Upper lobe of left lung (tissue), 6 donors: ENCODE measurements around the gene RNF126. TPM values are rescaled to one million over a fixed set of nuclear protein-coding genes. Genes with fewer than 3 reads are reported as not detected.

Source experiments
- ATAC-seq, 2 donors: fragments of 200-7000 bp; cut with Tn5 transposase; one replicate each; pipeline ENCODE4 v1.9.1; 2022; ENCODE audit warnings: mild to moderate bottlenecking in 2 of 2, moderate library complexity in 2 of 2; ENCODE audit not compliant: low FRiP score in 2 of 2
- DNase-seq, 2 donors: peaks; one replicate each; pipeline ENCODE4 v3.0.0-alpha.2; 2019 to 2020
- H3K27ac ChIP-seq, 4 donors: fragments of 200-600 bp; sonication (generic); one replicate each; pipeline ENCODE4 v1.5.1; 2016 to 2019
- H3K27me3 ChIP-seq, 4 donors: fragments of 200-600 bp; sonication (generic); one replicate each; pipeline ENCODE4 v1.5.1; 2017 to 2019
- H3K36me3 ChIP-seq, 4 donors: fragments of 200-600 bp; sonication (generic); one replicate each; pipeline ENCODE4 v1.5.1; 2016 to 2019
- H3K4me1 ChIP-seq, 4 donors: fragments of 200-600 bp; sonication (generic); one replicate each; pipeline ENCODE4 v1.5.1; 2018 to 2019
- H3K4me3 ChIP-seq, 4 donors: fragments of 200-600 bp; sonication (generic); one replicate each; pipeline ENCODE4 v1.5.1; 2017 to 2019; ENCODE audit warnings: mild to moderate bottlenecking in 2 of 4, moderate library complexity in 1 of 4
- H3K9me3 ChIP-seq, 4 donors: fragments of 200-600 bp; sonication (generic); one replicate each; pipeline ENCODE4 v1.5.1; 2018 to 2019
- EP300 ChIP-seq, 4 donors: sonication (generic); formaldehyde crosslinking; IDR thresholded peaks; one replicate each; pipeline ENCODE4 v1.5.1; 2017; ENCODE audit warnings: antibody characterized with exemption in 4 of 4, control low read depth in 2 of 4
- POLR2A ChIP-seq, 4 donors: fragments of 450-650 bp; IDR thresholded peaks; one replicate each; pipeline ENCODE4 v1.5.1; 2016 to 2017; ENCODE audit warnings: antibody characterized with exemption in 4 of 4, mild to moderate bottlenecking in 2 of 4
- POLR2AphosphoS5 ChIP-seq, 2 donors: sonication (generic); formaldehyde crosslinking; IDR thresholded peaks; one replicate each; pipeline ENCODE4 v1.5.1; 2017; ENCODE audit warnings: antibody characterized with exemption in 2 of 2
- WGBS, 2 donors: methylation state at CpG; one replicate each; pipeline ENCODE4 v1.1.5; 2017 to 2018; 5-methylcytosine and 5-hydroxymethylcytosine counted together
- total RNA-seq, 6 donors: library from RNA; depleted of rRNA in 4 of 6; stranded (reverse); fragments of >200 nt in 4 of 6; gene quantifications; one replicate each; pipeline versions ENCODE4 v1.1.0 to v1.2.1, GENCODE V29; 2016 to 2021
- TF ChIP-seq, protein P1 (sequence below), 6 experiments: fragments of 450-650 bp in 4 of 6; fragments of 200-600 bp in 2 of 6; sonication (generic) in 2 of 6; IDR thresholded peaks; one replicate each; pipeline ENCODE4 v1.5.1; 2016 to 2019; ENCODE audit warnings: antibody characterized with exemption in 6 of 6
- donor health status: DM: no; HTN: no; CAD: no; lungs with moderate emphysema.
- donor health status: DM: no; HTN: yes; CAD: no; lungs with severe emphysema.

RNF126 gene
- total RNA-seq, 6 donors from 2014 or later, result 36.7 to 106 (median 66.3) TPM

DNA sequence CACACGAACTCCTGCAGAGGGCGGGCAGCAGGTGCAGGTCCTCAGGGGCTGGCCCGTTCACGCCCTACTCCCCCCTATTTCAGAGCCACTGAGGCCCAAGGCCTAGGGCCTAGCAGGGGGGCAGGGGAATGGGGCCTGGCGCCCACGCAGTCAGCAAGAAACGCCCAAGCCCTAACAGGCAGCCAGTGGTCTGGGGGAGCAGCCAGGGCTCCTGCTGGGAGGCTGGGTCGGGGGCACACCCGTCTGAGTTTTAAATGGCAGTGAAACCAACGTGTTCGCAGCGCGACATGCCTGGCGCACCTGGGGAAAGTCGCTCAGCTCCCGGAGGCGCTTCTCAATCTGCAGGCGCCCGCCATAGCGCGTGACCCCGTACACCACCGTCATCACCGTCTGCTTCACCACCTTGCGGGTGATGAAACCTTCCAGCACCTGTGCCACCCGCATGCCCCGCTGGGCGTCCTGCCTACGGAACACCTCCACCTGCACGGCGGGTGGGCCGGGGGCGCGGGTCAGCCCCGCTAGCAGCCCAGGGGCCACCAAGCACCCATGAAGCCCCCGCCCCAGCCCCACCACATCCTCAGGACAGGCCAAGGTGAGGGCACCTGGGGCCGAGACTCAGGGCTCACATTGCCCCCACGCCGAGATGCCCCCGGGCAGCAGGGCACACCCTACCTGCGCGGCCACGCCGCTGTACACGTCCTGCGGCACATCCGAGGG, 43.6 kb downstream of the RNF126 start:
- Histone ChIP-seq H3K4me1 (peaks cover 0 to 12% (median 2%) of the 10 kb centered on the region in 4 donors), H3K36me3 (peaks cover 16 to 78% (median 62%) of the 10 kb centered on the region in 4 donors), H3K27ac (no peak overlapping the region), H3K27me3 (peaks cover 0 to 7% (median 0%) of the 10 kb centered on the region in 4 donors), H3K4me3 (no peak overlapping the region), H3K9me3 (no peaks in the 10 kb centered on the region)
- WGBS, 2 donors, result 96 to 97% methylated on average over 36 to 45 of the region's 47 CpGs
- DNase-seq (peak in 1 of 2 donors; percentile 81), ATAC-seq (no peak)
- no peak for TF ChIP-seq POLR2A (IDR thresholded peaks at IDR 0.05)
- TF ChIP-seq POLR2AphosphoS5 (IDR thresholded peaks at IDR 0.05), result no peak
- TF ChIP-seq EP300 (IDR thresholded peaks at IDR 0.05), result no peak
- TF ChIP-seq, protein P1, sequence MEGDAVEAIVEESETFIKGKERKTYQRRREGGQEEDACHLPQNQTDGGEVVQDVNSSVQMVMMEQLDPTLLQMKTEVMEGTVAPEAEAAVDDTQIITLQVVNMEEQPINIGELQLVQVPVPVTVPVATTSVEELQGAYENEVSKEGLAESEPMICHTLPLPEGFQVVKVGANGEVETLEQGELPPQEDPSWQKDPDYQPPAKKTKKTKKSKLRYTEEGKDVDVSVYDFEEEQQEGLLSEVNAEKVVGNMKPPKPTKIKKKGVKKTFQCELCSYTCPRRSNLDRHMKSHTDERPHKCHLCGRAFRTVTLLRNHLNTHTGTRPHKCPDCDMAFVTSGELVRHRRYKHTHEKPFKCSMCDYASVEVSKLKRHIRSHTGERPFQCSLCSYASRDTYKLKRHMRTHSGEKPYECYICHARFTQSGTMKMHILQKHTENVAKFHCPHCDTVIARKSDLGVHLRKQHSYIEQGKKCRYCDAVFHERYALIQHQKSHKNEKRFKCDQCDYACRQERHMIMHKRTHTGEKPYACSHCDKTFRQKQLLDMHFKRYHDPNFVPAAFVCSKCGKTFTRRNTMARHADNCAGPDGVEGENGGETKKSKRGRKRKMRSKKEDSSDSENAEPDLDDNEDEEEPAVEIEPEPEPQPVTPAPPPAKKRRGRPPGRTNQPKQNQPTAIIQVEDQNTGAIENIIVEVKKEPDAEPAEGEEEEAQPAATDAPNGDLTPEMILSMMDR (IDR thresholded peaks at IDR 0.05), result no peak

DNA sequence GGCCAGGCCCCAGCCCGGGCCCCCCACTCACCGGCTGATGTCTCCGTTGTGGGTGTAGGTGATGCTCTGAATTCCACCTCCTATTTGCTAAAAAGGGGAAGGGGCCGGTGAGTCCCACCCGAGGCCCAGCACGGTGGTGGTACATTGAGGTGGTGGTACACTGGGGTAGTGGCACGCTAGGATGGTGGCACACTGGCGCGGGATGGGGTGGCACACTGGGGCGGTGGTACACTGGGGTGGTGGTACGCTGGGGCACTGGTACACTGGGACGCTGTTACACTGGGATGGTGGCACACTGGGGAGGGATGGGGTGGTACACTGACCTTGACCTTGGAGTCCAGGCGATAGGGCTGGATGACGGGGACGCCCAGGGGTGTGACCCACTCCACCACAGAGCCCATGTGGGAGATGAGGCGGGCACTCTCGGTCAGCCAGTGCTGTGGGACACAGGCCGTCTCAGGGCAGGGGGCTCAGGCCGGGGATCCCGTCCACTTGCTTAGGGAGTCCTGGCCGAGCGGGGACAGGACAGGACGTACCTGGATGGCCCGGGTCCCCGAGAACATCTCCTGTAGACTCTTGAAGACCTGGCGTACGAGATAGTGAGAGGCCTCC, 44.2 kb downstream of the RNF126 start:
- DNase-seq, result peak in 1 of 2 donors; percentile 61
- peaks cover 0 to 12% (median 2%) of the 10 kb centered on the region in 4 donors for H3K4me1 ChIP-seq
- H3K9me3 ChIP-seq, result no peaks in the 10 kb centered on the region
- no peak for ATAC-seq
- peaks cover 0 to 7% (median 0%) of the 10 kb centered on the region in 4 donors for H3K27me3 ChIP-seq
- H3K36me3 ChIP-seq, result peaks cover 16 to 71% (median 56%) of the 10 kb centered on the region in 4 donors
- TF ChIP-seq, protein P1 (IDR thresholded peaks at IDR 0.05), result no peak
- TF ChIP-seq POLR2A (IDR thresholded peaks at IDR 0.05) (no peak), EP300 (IDR thresholded peaks at IDR 0.05) (no peak), POLR2AphosphoS5 (IDR thresholded peaks at IDR 0.05) (no peak)
- H3K4me3 ChIP-seq, result no peak overlapping the region
- 93 to 97% methylated on average over 26 to 27 of the region's 27 CpGs for WGBS, 2 donors
- no peak overlapping the region for H3K27ac ChIP-seq

DNA sequence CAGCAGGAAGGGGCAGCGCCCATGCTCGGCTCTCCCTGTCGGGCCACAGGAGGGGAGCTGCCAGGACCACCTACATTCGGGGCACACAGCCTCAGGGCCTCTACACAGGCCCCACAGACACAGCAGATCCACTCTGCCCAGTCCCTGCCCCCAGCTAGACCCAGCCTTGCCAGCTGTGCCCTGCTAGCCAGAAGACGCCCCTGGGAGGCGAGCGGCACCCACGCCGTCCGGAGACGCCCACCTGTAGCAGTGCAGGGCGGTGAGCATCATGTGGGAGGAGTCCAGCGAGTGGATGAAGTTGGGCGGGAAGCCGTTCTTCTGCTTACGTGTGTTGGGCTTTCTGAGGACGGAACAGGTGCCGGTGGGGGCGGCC, 44.8 kb downstream of the RNF126 start:
- no peaks in the 10 kb centered on the region for H3K9me3 ChIP-seq
- TF ChIP-seq, protein P1 (IDR thresholded peaks at IDR 0.05), result no peak
- TF ChIP-seq POLR2AphosphoS5 (IDR thresholded peaks at IDR 0.05) (no peak), POLR2A (IDR thresholded peaks at IDR 0.05) (no peak), EP300 (IDR thresholded peaks at IDR 0.05) (no peak)

DNA sequence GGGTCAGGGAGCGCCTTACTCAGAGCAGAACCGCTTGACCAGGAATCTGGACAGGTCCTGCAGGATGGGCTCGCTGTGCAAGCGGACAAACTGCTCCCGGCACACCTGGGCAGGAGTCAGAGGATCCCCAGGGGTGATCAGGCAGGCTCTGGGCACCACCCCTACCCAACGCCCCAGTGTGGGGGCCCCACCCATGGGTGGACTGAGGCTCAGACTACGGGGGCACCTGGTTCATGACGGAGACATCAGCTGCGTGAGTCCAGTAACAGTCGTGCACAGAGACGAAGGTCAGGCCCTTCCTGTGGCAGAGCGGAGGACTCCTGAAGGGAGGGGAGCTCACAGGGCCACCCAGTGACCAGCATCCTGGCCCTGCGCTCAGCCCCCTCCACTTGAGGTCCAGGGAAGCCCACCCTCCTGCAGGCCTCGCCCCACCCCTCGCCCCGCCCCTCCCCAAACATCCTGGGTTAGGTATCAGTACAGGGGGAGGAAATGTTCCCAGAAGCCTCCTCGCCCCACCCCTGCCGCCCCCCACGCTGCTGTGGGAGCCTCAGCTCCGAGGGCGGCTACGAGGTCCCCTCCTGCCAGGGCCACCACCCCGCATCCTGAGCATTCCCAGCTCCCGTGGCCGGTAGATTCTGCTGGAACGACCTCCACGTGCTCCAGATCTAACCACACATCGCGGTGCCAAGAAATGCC, 45.3 kb downstream of the RNF126 start:
- no peak overlapping the region for H3K4me3 ChIP-seq
- H3K9me3 ChIP-seq, result no peaks in the 10 kb centered on the region
- TF ChIP-seq POLR2A (IDR thresholded peaks at IDR 0.05) (no peak), POLR2AphosphoS5 (IDR thresholded peaks at IDR 0.05) (no peak), EP300 (IDR thresholded peaks at IDR 0.05) (no peak)
- TF ChIP-seq, protein P1 (IDR thresholded peaks at IDR 0.05), result no peak
- H3K27ac ChIP-seq, result no peak overlapping the region
- peaks cover 0 to 12% (median 2%) of the 10 kb centered on the region in 4 donors for H3K4me1 ChIP-seq
- ATAC-seq, result no peak
- peak in 1 of 2 donors; percentile 66 for DNase-seq
- H3K27me3 ChIP-seq, result peaks cover 0 to 7% (median 0%) of the 10 kb centered on the region in 4 donors
- WGBS, 2 donors, result 89 to 94% methylated on average over 6 to 27 of the region's 29 CpGs
- H3K36me3 ChIP-seq, result peaks cover 16 to 60% (median 47%) of the 10 kb centered on the region in 4 donors

More for the DNA sequence above, 44.8 kb downstream of the RNF126 start:
- Histone ChIP-seq H3K4me1 (peaks cover 0 to 12% (median 2%) of the 10 kb centered on the region in 4 donors), H3K27ac (no peak overlapping the region), H3K27me3 (peaks cover 0 to 7% (median 0%) of the 10 kb centered on the region in 4 donors), H3K4me3 (no peak overlapping the region), H3K36me3 (peaks cover 16 to 66% (median 52%) of the 10 kb centered on the region in 4 donors)
- WGBS, 2 donors, result 95 to 96% methylated on average over 15 to 19 of the region's 19 CpGs
- ATAC-seq (no peak), DNase-seq (peak in 1 of 2 donors; percentile 78)
